ENCODE data around the gene TMEM150C.

Gene TMEM150C

DNA sequence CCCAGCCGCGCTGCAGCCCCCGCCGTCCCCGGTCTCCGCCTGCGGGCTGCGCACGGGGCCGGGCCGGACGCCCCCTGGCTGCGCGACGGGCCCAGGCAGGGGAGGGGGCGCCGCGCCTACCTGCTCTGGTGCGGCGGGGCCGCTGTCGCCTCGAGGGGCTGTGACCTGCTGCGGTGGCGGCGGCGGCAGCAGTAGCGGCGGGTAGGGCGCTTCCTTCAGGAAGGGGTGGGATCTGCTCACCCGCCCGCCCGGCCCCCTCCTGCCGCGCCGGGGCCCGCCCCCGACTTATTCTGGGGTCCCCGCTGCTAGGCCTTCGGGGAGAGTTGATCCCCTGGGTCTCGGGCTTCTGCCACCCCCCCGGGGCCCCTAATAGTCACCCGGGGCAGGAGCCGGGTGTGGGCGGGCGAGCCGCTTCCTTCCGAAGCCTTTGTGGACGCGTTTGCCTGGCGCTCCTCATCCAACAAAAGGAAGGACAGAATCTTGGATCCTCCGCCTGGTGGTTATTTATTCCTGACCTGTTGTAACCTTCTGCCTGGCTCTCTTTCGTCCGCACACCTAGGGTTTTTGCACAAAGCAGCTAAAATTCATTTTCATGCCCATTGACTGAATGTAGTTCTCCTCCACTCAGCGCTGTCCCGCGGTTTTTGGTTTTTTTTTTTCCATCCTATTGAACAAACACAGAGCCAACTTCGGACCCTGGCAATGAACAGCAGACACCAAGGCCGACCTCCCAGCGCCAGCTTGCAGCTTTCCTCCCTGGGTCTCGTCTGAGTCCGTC, at the start of gene TMEM150C:
Gene TMEM150C (minus strand): TSS at position 203 of the 778 bp plus-strand sequence. CDS start 57,331 bp downstream, outside the sequence.
- DNase-seq (ENCODE audit: low read depth in 2 of 2) = no peak

DNA sequence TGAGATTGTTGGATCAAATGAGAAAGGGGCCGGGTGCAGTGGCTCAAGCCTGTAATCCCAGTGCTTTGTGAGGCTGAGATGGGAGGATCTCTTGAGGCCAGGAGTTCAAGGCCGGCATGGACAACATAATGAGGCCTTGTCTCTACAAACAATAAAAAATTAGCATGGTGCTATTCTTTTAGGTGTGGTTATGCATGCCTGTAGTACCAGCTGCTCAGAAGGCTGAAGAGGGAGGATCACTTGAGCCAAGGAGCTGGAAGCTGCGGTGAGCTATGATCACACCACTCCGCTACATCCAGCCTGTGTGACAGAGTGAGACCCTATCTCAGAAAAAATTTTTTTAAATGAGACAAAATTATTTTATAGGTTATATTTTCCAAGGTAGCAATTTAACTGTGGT, 49.7 kb upstream of the TMEM150C start:
- DNase-seq (ENCODE audit: low read depth in 2 of 2) = no peak

DNA sequence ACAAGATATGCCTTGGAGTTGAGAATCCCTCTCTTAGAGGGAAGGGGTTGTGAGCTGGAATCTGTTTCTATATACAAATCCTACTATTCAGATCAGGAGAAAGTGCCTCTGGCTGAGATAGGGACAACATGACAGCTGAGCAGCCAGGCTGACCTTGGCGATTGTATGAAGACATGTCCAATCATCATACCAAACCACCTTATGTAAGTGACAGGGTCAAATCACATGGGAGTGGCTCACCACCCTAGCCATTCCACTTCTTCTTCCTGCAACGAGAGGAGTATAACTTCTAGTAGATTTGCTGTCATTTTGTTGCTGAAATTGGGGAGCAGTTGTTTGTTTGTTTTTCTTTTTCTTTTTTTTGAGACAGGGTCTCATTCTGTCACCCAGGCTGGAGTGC, 48.3 kb upstream of the TMEM150C start:
- no peak for DNase-seq (ENCODE audit: low read depth in 2 of 2)

DNA sequence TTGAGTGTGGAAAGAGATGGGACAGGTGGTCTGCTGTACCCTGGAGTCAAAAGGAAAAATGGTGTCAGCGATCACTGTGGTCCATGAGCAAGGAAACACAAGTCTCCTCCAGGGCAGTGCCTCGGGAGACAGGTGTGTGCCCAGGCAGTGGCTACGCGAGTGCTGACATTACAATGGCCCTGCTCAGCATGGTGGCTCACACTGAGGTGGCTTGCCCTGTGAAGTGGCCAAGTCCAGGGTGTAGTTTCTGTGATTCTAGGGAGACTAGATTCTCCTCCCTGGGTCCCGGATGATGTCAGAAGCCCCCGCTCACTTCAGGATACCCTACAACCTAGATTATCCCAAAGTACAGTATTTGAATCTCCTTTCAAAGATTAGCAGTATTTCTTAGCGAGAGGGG, 44.8 kb upstream of the TMEM150C start:
- DNase-seq (ENCODE audit: low read depth in 2 of 2) = no peak

DNA sequence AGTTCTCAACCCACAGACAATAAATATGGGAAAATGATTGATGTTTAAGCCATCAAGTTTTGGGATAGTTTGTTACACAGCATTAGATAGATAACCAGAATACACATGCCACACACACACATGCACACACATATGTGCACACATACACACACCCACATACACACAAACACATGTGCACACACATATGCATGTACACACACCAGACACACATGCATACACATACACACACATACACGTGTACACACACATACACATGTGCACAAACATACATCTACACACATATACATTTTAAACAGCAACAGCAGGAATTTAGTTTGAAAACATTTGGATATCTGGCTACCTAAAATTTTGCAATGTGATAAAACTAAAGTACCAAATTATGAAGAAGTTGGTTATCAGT, 42.7 kb upstream of the TMEM150C start:
- no peak for DNase-seq (ENCODE audit: low read depth in 2 of 2)

DNA sequence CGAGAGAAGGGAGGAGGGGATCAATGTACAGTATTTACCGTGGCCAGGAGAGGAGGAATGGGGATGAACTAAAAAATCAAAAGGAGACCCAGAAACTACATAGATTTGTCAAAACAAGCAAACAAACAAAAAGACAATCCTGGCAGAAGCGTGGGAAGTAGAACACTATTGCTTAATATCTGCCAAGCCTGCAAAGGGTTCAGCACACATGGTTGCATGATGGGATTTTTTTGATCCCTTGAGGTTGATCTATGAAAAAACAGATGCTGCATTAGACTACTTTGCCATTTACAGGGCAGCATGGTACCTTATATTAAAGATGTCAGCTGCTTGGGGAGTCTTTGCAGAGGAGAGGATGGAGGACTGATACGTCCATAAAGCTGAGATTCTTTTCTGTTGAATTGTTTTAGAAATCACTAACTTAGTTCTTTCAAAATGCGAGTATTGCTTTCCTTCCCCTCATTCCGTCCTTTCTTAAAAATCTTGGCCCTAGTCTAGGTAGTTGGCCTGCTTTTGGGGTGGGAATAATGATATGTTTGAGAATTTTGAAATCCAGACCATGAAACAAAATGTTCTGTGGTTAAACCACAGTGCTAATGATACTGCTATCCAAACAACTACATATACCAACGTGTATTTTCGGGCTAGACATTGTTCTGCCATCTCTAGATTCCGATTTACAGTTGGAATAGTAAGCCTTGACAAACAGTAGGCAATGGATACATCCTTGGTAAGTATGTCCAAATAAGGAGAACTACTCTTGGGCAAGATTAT, 39.6 kb upstream of the TMEM150C start:
- DNase-seq (ENCODE audit: low read depth in 2 of 2) = no peak

DNA sequence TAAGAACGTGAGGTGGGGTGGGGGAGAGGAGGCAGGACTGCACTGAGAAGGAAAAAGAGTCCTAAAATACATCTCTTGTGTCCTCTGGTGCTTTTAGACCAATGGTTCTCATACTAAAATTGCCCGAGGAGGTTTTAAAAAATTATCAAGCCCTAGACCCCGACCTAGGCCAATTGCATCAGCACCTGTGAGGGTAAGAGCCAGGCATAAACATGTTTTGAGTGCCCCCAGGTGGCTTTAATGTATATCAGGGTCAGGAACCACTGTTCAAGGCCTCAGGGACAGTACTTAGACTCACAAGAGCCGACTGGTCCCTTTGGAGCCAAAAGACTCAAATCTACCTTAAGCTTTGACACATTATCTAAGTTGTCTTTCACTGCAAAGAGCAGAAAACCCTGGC, 37.5 kb upstream of the TMEM150C start:
- DNase-seq (ENCODE audit: low read depth in 2 of 2) = no peak

DNA sequence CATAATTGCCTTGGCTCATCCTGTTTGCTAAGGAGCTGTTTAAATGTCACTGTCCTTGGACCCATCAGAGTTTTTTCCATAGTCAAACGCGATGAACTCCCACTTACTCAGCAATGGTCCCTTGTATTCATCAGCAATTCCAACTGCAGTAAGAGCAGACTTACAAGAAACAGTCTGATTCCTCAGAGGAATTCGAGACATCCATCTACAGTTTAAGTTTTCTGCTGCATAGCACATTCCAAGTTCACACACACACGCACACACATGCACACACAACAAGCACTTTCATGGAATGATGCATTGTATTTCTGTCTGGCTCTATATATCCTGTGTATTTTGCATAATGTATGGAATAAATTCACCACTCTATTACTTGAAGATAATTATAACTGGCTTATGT, 32.7 kb upstream of the TMEM150C start:
- no peak for DNase-seq (ENCODE audit: low read depth in 2 of 2)

DNA sequence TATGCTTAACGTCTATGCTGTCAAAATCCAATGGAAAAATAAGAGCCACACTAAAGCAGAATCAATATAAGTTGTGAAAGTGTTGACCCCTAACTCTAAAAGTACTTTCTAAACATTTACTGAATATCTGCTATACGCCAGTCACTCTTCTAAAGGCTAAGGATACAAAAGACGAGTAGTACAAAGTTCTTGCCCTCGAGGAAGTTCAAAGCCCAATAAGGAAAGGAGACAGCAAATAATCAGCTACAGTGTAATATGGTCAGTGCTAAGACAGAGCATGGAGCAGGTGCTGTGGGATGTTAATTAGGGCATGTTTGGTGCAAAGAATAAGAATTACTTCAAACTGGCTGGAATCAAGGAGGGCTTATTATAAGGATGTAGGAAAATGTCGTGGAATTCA, 31.6 kb upstream of the TMEM150C start:
- no peak for DNase-seq (ENCODE audit: low read depth in 2 of 2)

DNA sequence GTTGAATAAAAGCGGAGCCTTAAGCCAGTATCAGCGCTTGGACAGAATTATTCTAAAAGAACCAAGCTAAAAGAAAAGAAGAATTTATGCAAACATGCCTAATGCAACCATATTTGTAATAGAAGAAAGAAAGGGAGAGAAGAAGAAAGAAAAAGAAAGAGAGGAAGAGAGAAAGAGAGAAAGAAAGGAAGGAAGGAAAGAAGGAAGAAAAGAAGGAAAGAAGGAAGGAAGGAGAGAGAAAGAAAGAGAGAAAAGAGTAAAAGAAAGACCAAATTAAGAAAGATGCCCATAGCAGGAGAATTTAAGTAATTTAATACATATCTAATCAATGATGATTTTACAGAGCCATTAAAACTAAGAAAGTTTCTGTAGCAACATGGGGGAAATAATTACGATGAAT, 30.9 kb upstream of the TMEM150C start:
- DNase-seq (ENCODE audit: low read depth in 2 of 2) = no peak

DNA sequence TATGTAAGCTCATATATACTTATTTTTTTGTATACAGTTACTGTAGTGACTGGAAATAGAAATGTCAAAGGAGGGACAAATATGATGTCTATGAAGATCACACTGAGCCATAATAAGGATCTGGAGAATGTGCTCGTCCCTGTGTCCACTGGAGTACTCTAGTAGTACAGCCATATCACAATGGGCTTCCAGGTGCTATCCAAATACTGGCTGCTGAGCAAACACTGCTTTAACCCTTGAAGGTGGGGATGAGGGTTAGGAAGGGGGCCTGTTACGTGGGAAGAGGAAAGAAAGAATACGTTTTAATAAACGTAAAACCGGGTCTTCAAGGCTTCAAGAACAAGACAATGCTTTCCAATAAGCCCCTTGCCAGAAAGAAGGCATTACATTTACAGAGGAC, 29.8 kb upstream of the TMEM150C start:
- DNase-seq (ENCODE audit: low read depth in 2 of 2) = no peak

DNA sequence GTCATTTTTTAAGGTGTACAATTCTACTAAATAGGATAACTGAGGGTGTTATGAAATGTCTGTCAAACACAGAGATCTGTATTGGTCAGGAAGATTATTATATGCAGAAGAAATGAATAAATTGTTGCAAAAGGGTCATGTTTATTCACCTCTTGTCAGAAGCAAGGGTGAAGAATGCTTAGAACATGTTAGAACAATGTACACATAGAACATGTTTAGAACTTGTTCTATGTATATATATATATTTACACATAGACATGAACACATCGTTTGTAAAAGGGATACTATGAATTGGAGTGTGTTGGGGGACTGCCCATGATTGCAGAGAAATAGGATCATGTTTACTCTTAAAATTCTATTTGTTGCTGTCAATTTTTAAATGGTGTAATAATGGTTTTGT, 28.0 kb upstream of the TMEM150C start:
- DNase-seq (ENCODE audit: low read depth in 2 of 2) = no peak

DNA sequence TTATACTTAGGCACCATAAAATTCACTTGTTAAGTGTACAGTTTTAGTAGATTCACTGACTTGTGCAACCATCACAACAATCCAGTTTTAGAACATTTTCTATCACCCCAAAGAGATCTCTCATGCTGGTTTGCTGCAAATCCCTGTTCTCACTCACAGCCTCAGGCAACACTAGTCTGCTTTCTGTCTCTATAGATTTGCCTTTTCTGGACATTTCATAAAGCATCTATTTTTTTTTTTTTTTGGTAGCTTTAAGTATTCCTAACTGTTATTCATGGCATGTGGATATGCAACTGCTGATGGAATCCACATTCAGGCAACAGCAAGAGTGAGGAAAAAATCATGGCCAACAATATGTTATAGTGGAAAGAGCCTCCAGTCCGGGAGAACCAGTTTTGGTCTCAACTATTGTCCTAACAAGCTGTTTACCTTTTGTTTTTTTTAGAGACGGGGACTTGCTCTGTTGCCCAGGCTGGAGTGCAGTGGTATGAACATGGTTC, 27.0 kb upstream of the TMEM150C start:
- DNase-seq (ENCODE audit: low read depth in 2 of 2) = no peak

DNA sequence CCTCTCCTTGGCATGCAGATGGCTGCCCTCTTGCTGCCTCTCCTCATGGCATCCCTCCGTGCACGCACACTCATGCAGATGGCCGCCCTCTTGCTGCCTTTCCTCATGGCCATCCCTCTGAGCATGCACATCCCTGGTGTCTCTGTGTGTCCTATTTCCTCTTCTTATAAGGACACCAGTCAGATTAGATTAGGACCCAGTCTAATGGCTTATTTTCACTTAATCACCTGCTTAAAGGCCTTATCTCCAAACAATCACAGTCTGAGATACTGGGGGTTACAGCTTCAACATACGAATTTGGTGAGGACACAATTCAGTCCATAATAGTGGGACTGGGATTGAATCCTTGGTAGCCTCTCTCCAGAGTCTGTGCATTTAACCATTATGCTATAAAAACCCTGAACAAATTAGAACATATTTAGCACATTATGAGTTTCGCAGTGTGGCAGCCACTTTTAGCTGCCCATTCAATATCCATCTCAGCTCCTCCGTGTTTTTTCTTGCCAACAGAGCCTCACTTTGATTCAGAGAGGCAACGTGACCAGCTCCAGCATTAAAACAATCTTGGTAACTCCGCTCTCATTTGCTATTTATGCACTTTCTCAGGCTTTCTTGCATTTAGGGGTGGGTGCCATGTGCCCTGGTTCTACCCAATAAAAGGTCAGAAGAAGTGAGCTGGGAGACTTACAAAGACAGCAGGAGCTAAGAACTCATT, 26.2 kb upstream of the TMEM150C start:
- no peak for DNase-seq (ENCODE audit: low read depth in 2 of 2)

DNA sequence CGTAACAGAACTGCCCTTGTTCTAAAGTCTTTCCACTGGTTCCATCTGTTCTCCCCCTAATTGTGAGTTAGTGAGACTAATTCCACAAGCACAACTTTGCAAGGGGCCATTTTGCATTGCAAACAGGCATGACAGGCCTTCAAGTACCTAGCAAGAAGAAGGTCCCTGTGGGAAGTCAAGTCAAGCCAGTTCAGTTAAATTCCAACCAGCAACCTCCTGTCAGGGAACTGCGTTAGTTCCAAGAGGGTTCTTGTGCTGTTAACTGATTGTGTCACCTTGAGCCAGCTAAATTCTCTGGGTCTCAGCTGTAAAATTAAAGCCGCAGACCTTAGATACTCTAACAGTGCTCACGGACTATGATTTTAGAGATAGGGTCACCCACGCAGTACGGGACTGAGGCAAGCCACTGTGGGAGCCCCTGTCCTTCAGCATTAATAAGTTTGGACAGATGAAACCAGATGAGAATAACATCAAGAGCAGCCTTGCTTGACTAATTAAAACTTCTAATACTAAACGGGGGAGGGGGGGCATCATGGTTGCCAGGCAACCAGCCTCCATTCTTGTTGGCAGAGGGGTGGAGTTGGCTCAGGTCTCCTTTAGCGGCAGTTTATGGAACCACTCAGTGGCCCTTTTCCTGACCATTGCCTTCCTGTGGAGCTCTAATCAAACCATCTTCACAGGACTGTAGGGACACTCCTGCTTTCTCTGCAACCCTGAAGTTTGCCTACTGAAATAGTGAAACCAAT, 24.1 kb upstream of the TMEM150C start:
- no peak for DNase-seq (ENCODE audit: low read depth in 2 of 2)

DNA sequence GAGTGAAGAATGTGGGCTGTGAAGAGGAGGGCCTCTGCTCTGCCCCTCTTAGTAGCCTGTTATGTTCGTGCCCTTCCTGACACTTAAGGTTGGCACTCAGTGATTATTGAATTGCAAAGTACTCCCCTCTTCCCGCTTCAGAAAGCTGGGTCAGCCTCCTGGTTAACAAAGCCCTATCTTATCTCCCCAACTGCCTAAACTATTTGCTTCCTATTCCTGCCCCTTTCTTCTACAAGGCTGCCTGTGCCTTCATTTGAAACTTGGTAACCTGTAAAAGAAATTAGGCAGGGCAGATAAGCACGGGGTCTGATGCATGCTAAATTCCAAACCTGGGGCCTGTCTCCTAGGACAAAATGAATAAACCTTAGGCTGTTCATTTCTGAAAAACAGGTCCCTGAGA, 23.1 kb upstream of the TMEM150C start:
- no peak for DNase-seq (ENCODE audit: low read depth in 2 of 2)

DNA sequence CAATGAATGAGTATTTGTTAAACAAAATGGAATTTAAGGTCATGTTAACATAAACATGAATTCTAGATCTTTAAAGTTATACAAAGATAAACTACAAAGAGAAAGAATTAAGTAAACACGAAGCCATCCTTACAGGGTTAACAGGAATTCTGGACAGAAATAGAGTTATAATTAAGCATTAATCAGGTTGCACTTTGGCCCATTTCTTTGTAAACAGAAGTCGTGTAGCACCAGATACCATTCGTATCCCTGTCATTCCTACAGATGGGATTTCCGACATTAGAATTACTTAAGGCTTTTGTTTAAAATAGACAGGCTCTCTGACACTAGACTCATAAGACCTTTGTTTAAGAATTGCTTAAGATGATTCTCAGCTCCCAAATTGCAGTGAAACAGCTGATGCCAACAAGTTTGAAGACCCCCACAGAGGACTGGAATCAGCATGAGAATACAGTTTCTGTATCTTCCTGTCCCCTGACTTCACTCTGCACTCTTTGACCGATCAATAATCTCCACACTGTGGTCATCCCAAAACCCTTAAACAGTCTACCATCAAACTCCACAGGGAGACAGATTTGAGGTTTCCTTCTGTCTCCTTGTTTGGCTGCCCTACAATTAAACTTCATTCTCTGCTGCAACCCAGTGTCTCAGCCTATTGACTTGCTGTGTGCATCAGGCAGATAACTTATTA, 22.3 kb upstream of the TMEM150C start:
- DNase-seq (ENCODE audit: low read depth in 2 of 2) = no peak

DNA sequence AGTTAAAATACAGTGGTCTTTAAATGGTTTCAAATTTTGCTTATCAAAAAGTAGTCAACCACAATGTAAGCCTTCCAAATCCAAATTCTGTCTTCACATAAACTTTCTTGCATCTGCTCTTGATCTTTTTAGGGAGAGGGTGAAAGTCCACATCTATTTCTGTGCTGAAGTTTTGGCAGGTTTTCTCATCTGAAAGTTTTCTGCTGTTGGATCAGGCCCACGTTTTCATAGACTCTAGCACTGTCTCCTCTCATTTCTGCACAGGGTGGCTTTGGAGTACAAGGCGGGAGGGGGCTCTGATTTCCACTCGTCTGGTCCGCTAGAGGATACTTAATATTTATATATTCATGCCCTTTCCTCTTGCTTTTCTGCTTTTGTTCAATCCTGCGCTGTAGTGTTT, 18.1 kb upstream of the TMEM150C start:
- DNase-seq (ENCODE audit: low read depth in 2 of 2) = no peak

DNA sequence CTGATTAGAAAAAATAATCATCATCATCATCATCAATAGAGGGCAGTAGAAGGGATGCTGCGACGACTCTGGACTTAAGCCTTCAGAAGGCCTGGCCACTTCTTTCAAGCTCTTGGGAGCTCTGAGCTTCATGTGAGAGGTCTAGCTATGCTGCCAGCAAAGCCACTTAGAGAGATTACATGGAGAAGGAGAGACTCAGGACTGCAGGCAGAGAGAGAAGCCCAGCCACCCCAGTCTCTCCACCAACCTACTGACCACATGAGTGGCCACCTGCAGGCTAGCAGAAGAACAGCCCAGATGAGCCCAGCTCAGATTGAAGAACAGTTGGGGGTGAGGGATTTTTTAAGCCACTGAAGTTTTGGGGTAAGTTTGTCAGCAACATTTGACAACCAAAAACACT, 17.1 kb upstream of the TMEM150C start:
- DNase-seq (ENCODE audit: low read depth in 2 of 2) = no peak

DNA sequence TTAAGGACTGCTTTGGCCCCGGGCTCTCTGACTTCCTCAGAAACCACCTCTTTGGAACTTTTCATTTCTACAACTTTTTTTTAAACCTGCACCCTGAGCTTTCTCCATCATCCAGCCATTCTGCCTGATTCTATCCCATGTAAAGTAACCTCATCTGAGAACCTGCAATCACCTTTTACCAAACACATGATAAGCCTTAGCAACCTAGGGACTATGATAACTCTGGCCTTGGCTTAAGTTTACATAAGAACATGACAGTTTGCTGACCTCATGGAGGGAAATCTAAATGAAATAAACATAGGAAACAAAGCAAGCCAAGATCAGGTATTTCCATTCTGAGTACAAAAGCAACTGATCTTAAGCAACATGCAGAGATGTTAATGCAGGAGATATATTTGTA, 15.7 kb upstream of the TMEM150C start:
- DNase-seq (ENCODE audit: low read depth in 2 of 2) = no peak

DNA sequence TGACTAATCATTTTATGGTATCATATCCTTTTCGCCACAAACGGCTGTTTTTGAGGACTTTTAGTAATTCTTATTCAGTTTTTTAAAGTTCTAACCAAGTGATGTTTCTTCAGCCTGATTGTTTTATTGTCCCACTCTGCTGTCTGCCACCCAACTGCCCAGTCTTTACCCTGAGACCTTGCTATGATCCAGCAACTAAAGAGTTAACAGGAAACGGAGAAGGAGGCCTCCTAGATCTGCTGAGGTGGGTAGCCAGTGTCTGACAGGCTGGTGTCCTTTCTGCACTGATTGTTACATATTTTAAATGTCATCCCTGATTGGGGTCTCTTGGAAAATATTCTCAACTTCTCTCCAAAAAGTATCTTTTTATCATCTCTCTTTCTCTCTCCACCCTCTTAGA, 7.9 kb upstream of the TMEM150C start:
- no peak for DNase-seq (ENCODE audit: low read depth in 2 of 2)

All from activated CD4-positive, alpha-beta T cell treated with anti-CD3 and anti-CD28 coated beads for 24 hours (primary cell).